Tibial artery (tissue), 4 donors: ENCODE measurements around the gene GPATCH1.
"Not testable (repeated sequence)": the region's sequence is repeated elsewhere in the genome, so short reads cannot be mapped to it uniquely, and the experiment has no call there.

Source experiments
- DNase-seq, 2 donors: peaks; one replicate each; pipeline ENCODE4 v3.0.0-alpha.2; 2019
- H3K27ac ChIP-seq, 2 donors: fragments of 200-600 bp; sonication (generic) in 1 of 2; 1 replicate in 1 of 2; 2 replicates in 1 of 2; pipeline ENCODE4 v1.5.1; 2018 to 2019; ENCODE audit warnings: mild to moderate bottlenecking in 1 of 2
- H3K27me3 ChIP-seq, 2 donors: fragments of 200-600 bp; sonication (generic) in 1 of 2; one replicate each; pipeline versions ENCODE4 v1.5.1 to v1.6.0; 2016 to 2019
- H3K36me3 ChIP-seq, 3 donors: fragments of 200-600 bp; sonication (generic) in 2 of 3; one replicate each; pipeline ENCODE4 v1.5.1; 2016 to 2019; ENCODE audit warnings: mild to moderate bottlenecking in 2 of 3
- H3K4me1 ChIP-seq, 4 donors: fragments of 200-600 bp; sonication (generic) in 2 of 4; 1 replicate in 3 of 4; 2 replicates in 1 of 4; pipeline ENCODE4 v1.5.1; 2016 to 2019
- H3K4me3 ChIP-seq, 2 donors: fragments of 200-600 bp; sonication (generic) in 1 of 2; 1 replicate in 1 of 2; 2 replicates in 1 of 2; pipeline ENCODE4 v1.5.1; 2018 to 2019; ENCODE audit warnings: mild to moderate bottlenecking in 2 of 2
- H3K9me3 ChIP-seq, 3 donors: fragments of 200-600 bp; sonication (generic) in 1 of 3; one replicate each; pipeline ENCODE4 v1.5.1; 2016 to 2019
- CTCF ChIP-seq, 2 experiments: fragments of 200-600 bp in 1 of 2; fragments of 450-650 bp in 1 of 2; IDR thresholded peaks; one replicate each; pipeline ENCODE4 v1.5.1; 2017 to 2019; ENCODE audit warnings: antibody characterized with exemption in 2 of 2, mild to moderate bottlenecking in 1 of 2, moderate library complexity in 1 of 2
- intact Hi-C: fragments of 100-400 bp; cut with DNase I; formaldehyde crosslinking; loops from one replicate; pipeline ENCODE4 v1.15.0; 2023; ENCODE audit warnings: low total_unique reads

GPATCH1 gene

GRCh38 chr19:33080761-33081681 lies at the start of gene GPATCH1:
Gene GPATCH1, plus strand, starts transcription at chr19:33081181. Its CDS starts 13 bp downstream, at chr19:33081194.
- TF ChIP-seq CTCF (IDR thresholded peaks at IDR 0.05): no peak
- Histone ChIP-seq H3K36me3 (peaks cover 0 to 5% (median 0%) of the 10 kb centered on the region in 3 donors), H3K4me1 (peaks cover 0 to 21% (median 13%) of the 10 kb centered on the region in 4 donors), H3K4me3 (peak within 1 kb of the TSS; percentile 93 to 98), H3K9me3 (no peaks in the 10 kb centered on the region), H3K27ac (peak within 1 kb of the TSS; percentile 80 to 89), H3K27me3 (no peaks in the 10 kb centered on the region)
- intact Hi-C loops: no loop called here
- peak; percentile 85 to 90 for DNase-seq

GRCh38 chr19:33032218-33032781 lies 48.7 kb upstream of the GPATCH1 start:
- Histone ChIP-seq H3K4me3 (no peak overlapping the region), H3K4me1 (no peaks in the 10 kb centered on the region), H3K27ac (no peak overlapping the region), H3K36me3 (no peaks in the 10 kb centered on the region), H3K9me3 (peaks cover 0 to 5% (median 4%) of the 10 kb centered on the region in 3 donors), H3K27me3 (no peaks in the 10 kb centered on the region)
- intact Hi-C loops: no loop called here
- DNase-seq: no peak
- TF ChIP-seq CTCF (IDR thresholded peaks at IDR 0.05): no peak

GRCh38 chr19:33035461-33035860 lies 45.5 kb upstream of the GPATCH1 start:
- TF ChIP-seq CTCF (IDR thresholded peaks at IDR 0.05): no peak
- Histone ChIP-seq H3K27me3 (no peaks in the 10 kb centered on the region), H3K36me3 (no peaks in the 10 kb centered on the region), H3K9me3 (peaks cover 0 to 5% (median 2%) of the 10 kb centered on the region in 3 donors), H3K4me3 (no peak overlapping the region), H3K4me1 (no peaks in the 10 kb centered on the region), H3K27ac (no peak overlapping the region)
- intact Hi-C loops: no loop called here
- no peak for DNase-seq

GRCh38 chr19:33036370-33037167 lies 44.4 kb upstream of the GPATCH1 start:
- intact Hi-C loops, H3K9me3 ChIP-seq, H3K27me3 ChIP-seq, DNase-seq, H3K27ac ChIP-seq, H3K4me1 ChIP-seq, H3K4me3 ChIP-seq, H3K36me3 ChIP-seq: not testable (repeated sequence)

- H3K27ac ChIP-seq, H3K4me3 ChIP-seq, H3K9me3 ChIP-seq, H3K36me3 ChIP-seq, intact Hi-C loops, DNase-seq, H3K4me1 ChIP-seq, H3K27me3 ChIP-seq: not testable (repeated sequence)
Measured at GRCh38 chr19:33037168-33038025, 43.6 kb upstream of the GPATCH1 start.

- H3K36me3 ChIP-seq: no peaks in the 10 kb centered on the region
- H3K4me3 ChIP-seq: no peak overlapping the region
- H3K4me1 ChIP-seq: no peaks in the 10 kb centered on the region
- no peak overlapping the region for H3K27ac ChIP-seq
- no peaks in the 10 kb centered on the region for H3K27me3 ChIP-seq
- no peak for TF ChIP-seq CTCF (IDR thresholded peaks at IDR 0.05)
- peaks cover 0 to 5% (median 0%) of the 10 kb centered on the region in 3 donors for H3K9me3 ChIP-seq
- intact Hi-C loops: no loop called here
- DNase-seq: no peak
Measured at GRCh38 chr19:33039108-33039599, 41.8 kb upstream of the GPATCH1 start.
